Panc1 (cell line): ENCODE measurements around the gene ETHE1. TPM values are rescaled to one million over a fixed set of nuclear protein-coding genes. Genes with fewer than 3 reads are reported as not detected.

ENCODE experiments used
- ATAC-seq: fragments of 200-7000 bp; cut with Tn5 transposase; 2 replicates; pipeline ENCODE4 v1.9.1; 2020; ENCODE audit warnings: mild to moderate bottlenecking, moderate library complexity
- BruUV-seq: library from RNA; stranded (reverse); fragments of 400-500 nt; replicated peaks from 2 replicates; lab custom pipeline; 2021; lab: Mats Ljungman, UMichigan
- CTCF ChIA-PET: fragments of 300-600 bp; sonication (Branson Sonifier 250); formaldehyde crosslinking; loops from one replicate; lab custom pipeline; 2022; ENCODE audit warnings: antibody characterized with exemption; lab: Charles Lee
- POLR2A ChIA-PET: fragments of 300-600 bp; sonication (Branson Sonifier 250); formaldehyde crosslinking; loops from one replicate; lab custom pipeline; 2022; ENCODE audit warnings: antibody characterized with exemption; lab: Charles Lee
- DNase-seq: peaks from one replicate; pipeline ENCODE4 v3.0.0-alpha.2; 2010; ENCODE audit warnings: low read depth, low spot score
- H3K27ac ChIP-seq: 2 replicates; pipeline ENCODE4 v1.5.1; 2011; ENCODE audit warnings: mild to moderate bottlenecking, low read length, inconsistent platforms
- H3K27me3 ChIP-seq: fragments of 200-500 bp; sonication (Bioruptor generic); 2 replicates; pipeline ENCODE4 v1.6.0; 2014; ENCODE audit warnings: low read length, inconsistent platforms; ENCODE audit not compliant: control insufficient read depth, insufficient read depth
- H3K36me3 ChIP-seq: fragments of 200-500 bp; sonication (Bioruptor generic); 2 replicates; pipeline ENCODE4 v1.5.1; 2014; ENCODE audit warnings: inconsistent platforms, mild to moderate bottlenecking, low read length, moderate library complexity; ENCODE audit not compliant: control insufficient read depth, insufficient read depth
- H3K4me1 ChIP-seq: 2 replicates; pipeline ENCODE4 v1.5.1; 2011; ENCODE audit warnings: inconsistent platforms, mild to moderate bottlenecking, low read length, moderate library complexity; ENCODE audit not compliant: control insufficient read depth, insufficient read depth
- H3K4me3 ChIP-seq, 2 experiments: 2 replicates each; pipeline ENCODE4 v1.5.1; 2011 to 2012; ENCODE audit warnings: low read depth in 2 of 2, low read length in 2 of 2, mild to moderate bottlenecking in 2 of 2, inconsistent platforms in 1 of 2, moderate library complexity in 1 of 2
- H3K9me3 ChIP-seq: fragments of 200-500 bp; sonication (Bioruptor generic); 2 replicates; pipeline ENCODE4 v1.5.1; 2014; ENCODE audit warnings: low read depth, mild to moderate bottlenecking, inconsistent platforms, low read length, moderate library complexity; ENCODE audit not compliant: control insufficient read depth, insufficient read depth
- POLR2AphosphoS5 ChIP-seq: IDR thresholded peaks from 2 replicates; pipeline ENCODE4 v1.6.1; 2012; ENCODE audit warnings: mild to moderate bottlenecking, low read depth, low read length, moderate library complexity
- SIN3A ChIP-seq: IDR thresholded peaks from 2 replicates; pipeline ENCODE4 v1.6.1; 2012; ENCODE audit warnings: low read depth, mild to moderate bottlenecking, low read length, moderate library complexity, borderline replicate concordance; ENCODE audit not compliant: insufficient read depth
- TCF7L2 ChIP-seq: IDR thresholded peaks from 2 replicates; pipeline ENCODE4 v1.6.1; 2011; ENCODE audit warnings: mild to moderate bottlenecking, low read depth, low read length, inconsistent platforms
- in situ Hi-C: cut with HindIII; loops from 2 replicates; pipeline ENCODE4 v1.10.0; 2016; ENCODE audit warnings: low sequenced_read_pairs, low pct_unique_long_range_greater_than_20kb
- intact Hi-C: fragments of 100-400 bp; cut with micrococcal nuclease; formaldehyde crosslinking; loops from one replicate; pipeline ENCODE4 v1.10.0; 2022; ENCODE audit not compliant: unreplicated experiment
- total RNA-seq: library from RNA; stranded (reverse); gene quantifications from one replicate; pipeline ENCODE4 v1.2.1, GENCODE V29; 2021; ENCODE audit not compliant: unreplicated experiment
- TF ChIP-seq, protein P1 (sequence below): fragments of 450-650 bp; IDR thresholded peaks from 2 replicates; pipeline ENCODE4 v1.5.1; 2017; ENCODE audit warnings: mild to moderate bottlenecking
- TF ChIP-seq, protein P2 (sequence below), 2 experiments: IDR thresholded peaks; 2 replicates each; pipeline ENCODE4 v1.6.1; 2011 to 2012; ENCODE audit warnings: low read depth in 2 of 2, control low read depth in 1 of 2, low read length in 1 of 2, mild to moderate bottlenecking in 1 of 2, moderate library complexity in 1 of 2; ENCODE audit not compliant: insufficient read depth in 1 of 2

ETHE1 gene
- total RNA-seq, 1 experiment from 2014 or later = 15.6 TPM

DNA sequence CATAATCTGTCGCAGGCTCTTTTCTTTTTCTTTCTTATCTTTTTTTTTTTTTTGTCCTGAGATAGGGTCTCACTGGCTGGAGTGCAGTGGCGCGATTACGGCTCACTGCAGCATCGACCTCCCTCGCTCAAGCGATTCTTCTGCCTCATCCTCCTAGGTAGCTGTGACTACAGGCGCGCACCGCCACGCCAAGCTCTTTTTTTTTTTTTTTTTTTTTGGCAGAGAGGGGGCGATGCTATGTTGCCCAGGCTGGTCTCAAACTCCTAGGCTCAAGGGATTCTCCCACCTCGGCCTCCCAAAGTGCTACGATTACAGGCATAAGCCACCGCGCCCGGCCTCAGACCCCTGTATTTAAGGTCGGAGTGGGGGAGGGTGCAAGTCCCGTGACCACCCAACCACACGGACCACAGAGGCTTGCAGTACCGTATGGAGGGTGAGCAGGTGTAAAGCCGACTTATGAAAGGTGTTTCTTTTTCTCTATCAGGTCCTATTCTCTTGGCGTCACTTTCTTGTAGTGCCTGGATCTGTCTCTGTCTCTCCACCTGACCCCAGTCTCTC is 24.5 kb downstream of the ETHE1 start:
- no peak for DNase-seq
- in situ Hi-C loops (no loop called here), intact Hi-C loops (no loop called here)
- H3K27ac ChIP-seq = no peak overlapping the region
- ChIA-PET CTCF (interaction anchor here (0.5 to 0.7 kb wide), 5 partner anchors 19 to 1086 kb away, joined by 3 to 5 read pairs (median 4); partner anchors contain the start of gene ZNF226), POLR2A (no interaction called here)
- no peaks in the 10 kb centered on the region for H3K27me3 ChIP-seq
- no peak overlapping the region for H3K4me3 ChIP-seq
- H3K4me1 ChIP-seq = no peaks in the 10 kb centered on the region
- no TSS peak for BruUV-seq
- no peak for ATAC-seq
- no peaks in the 10 kb centered on the region for H3K36me3 ChIP-seq
- TF ChIP-seq TCF7L2 = no peak
- TF ChIP-seq, protein P1, sequence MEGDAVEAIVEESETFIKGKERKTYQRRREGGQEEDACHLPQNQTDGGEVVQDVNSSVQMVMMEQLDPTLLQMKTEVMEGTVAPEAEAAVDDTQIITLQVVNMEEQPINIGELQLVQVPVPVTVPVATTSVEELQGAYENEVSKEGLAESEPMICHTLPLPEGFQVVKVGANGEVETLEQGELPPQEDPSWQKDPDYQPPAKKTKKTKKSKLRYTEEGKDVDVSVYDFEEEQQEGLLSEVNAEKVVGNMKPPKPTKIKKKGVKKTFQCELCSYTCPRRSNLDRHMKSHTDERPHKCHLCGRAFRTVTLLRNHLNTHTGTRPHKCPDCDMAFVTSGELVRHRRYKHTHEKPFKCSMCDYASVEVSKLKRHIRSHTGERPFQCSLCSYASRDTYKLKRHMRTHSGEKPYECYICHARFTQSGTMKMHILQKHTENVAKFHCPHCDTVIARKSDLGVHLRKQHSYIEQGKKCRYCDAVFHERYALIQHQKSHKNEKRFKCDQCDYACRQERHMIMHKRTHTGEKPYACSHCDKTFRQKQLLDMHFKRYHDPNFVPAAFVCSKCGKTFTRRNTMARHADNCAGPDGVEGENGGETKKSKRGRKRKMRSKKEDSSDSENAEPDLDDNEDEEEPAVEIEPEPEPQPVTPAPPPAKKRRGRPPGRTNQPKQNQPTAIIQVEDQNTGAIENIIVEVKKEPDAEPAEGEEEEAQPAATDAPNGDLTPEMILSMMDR = no peak
- TF ChIP-seq, protein P2, sequence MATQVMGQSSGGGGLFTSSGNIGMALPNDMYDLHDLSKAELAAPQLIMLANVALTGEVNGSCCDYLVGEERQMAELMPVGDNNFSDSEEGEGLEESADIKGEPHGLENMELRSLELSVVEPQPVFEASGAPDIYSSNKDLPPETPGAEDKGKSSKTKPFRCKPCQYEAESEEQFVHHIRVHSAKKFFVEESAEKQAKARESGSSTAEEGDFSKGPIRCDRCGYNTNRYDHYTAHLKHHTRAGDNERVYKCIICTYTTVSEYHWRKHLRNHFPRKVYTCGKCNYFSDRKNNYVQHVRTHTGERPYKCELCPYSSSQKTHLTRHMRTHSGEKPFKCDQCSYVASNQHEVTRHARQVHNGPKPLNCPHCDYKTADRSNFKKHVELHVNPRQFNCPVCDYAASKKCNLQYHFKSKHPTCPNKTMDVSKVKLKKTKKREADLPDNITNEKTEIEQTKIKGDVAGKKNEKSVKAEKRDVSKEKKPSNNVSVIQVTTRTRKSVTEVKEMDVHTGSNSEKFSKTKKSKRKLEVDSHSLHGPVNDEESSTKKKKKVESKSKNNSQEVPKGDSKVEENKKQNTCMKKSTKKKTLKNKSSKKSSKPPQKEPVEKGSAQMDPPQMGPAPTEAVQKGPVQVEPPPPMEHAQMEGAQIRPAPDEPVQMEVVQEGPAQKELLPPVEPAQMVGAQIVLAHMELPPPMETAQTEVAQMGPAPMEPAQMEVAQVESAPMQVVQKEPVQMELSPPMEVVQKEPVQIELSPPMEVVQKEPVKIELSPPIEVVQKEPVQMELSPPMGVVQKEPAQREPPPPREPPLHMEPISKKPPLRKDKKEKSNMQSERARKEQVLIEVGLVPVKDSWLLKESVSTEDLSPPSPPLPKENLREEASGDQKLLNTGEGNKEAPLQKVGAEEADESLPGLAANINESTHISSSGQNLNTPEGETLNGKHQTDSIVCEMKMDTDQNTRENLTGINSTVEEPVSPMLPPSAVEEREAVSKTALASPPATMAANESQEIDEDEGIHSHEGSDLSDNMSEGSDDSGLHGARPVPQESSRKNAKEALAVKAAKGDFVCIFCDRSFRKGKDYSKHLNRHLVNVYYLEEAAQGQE (IDR thresholded peaks at IDR 0.05; ENCODE audit: insufficient read depth in 1 of 2, low read depth in 2 of 2, low read length in 1 of 2) = no peak
- H3K9me3 ChIP-seq = no peaks in the 10 kb centered on the region

- no peaks in the 10 kb centered on the region for H3K4me1 ChIP-seq
- H3K9me3 ChIP-seq = no peaks in the 10 kb centered on the region
- no TSS peak for BruUV-seq
- no peaks in the 10 kb centered on the region for H3K36me3 ChIP-seq
- H3K27me3 ChIP-seq = no peaks in the 10 kb centered on the region
- in situ Hi-C loops (no loop called here), intact Hi-C loops (no loop called here)
- TF ChIP-seq SIN3A (no peak), POLR2AphosphoS5 (no peak), TCF7L2 (no peak)
- TF ChIP-seq, protein P2 (IDR thresholded peaks at IDR 0.05; ENCODE audit: insufficient read depth in 1 of 2, low read depth in 2 of 2, low read length in 1 of 2) = no peak
- TF ChIP-seq, protein P1 = no peak
- H3K27ac ChIP-seq = no peak overlapping the region
- DNase-seq (no peak), ATAC-seq (no peak)
- CTCF ChIA-PET = interaction anchor here (0.5 to 0.7 kb wide), 5 partner anchors 18 to 1087 kb away, joined by 3 to 5 read pairs (median 4); partner anchors contain the start of gene ZNF226
- no peak overlapping the region for H3K4me3 ChIP-seq
- POLR2A ChIA-PET = no interaction called here
These were observed 25.2 kb downstream of the ETHE1 start for GRCh38 chr19:43501661-43502418.
